CD4-positive, alpha-beta T cell treated with Interleukin-17A for 1 hour (primary cell): ENCODE data around the gene NHSL1.

Experiments used
- DNase-seq: peaks from one replicate; pipeline ENCODE4 v3.0.0-alpha.2; 2020

The NHSL1 gene

DNA sequence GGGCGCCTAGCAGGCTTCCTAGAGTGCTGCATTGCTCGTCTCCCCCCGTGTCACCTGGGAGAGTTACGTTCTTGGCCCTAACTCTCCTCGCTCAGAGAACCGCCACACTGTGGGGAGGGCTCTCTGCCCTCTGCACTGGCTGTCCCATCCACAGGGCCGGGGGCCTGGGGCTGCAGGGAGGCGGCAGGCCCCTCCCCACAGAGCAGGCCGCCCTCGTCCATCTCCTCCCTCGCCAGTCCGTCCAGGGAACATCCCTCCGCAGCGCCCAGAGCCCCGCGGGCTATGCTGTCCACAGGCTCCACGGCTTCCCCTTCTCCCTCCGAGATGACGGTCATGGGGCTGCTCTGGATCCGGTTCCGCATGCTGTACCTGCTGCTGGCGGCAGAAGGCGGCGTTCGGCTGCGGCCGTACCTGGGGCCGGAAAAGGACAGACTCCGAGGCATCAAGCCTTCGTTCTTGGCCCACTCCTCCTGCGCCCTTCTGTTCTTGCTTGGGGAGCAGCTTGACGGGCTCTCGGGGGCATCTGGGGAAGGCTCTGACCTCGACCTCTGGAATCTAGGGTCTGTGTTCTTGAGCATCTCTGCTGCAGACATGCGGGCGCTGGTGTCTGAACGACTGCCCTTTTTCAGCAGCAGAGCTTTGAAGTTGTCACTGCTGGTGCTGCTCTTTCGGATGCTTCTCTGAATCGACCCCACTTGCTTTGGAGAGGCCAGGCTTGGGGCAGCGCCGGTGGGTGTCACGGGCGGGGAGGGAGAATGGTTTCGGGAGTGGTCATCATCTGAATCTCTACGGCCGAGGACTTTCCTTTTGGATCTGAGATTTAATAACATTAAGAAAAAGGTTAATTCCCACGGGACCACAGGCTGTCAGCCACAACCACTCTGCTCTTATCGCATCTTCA is 75.0 kb downstream of the NHSL1 start:
- no peak for DNase-seq

DNA sequence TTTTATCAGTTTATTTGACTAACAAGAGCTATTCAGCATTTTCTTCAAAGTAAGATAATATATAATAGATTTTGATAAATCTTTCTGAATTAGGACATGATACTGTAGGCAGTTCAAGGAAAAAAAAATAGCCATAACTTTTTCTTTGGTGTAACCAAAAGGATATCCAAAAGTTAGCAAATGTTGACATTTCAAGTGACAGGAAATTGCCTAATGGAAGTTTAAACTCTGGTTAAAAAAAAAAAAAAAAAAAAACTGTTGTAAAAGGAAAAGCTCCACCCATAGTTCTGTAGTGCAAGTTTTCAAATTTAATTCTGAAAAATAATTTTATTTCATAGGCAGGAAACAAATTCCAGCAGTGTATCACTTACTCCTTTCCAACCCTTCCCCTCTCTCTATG is 76.4 kb downstream of the NHSL1 start:
- no peak for DNase-seq

- DNase-seq: no peak
Measured at GRCh38 chr6:138421608-138422007, 77.7 kb downstream of the NHSL1 start.

DNA sequence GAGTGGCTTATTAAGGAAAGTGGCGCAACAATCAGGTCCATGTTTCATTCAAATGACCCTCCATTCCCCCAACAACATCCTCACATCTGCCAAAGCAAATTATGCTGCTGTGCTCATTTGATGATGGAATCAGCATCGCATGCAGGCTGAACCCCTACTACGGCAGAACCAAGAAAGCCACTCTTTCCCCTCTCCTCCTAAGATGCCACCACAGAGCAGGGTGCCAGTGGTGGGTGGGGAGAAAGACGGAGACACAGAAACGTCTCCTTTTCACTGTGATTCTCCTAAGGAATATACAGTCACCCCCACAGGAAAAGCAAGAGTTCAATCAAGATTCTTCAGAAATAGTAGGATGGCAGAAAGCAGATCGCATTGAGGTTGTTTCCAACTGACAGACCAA is 78.2 kb downstream of the NHSL1 start:
- DNase-seq: no peak

DNA sequence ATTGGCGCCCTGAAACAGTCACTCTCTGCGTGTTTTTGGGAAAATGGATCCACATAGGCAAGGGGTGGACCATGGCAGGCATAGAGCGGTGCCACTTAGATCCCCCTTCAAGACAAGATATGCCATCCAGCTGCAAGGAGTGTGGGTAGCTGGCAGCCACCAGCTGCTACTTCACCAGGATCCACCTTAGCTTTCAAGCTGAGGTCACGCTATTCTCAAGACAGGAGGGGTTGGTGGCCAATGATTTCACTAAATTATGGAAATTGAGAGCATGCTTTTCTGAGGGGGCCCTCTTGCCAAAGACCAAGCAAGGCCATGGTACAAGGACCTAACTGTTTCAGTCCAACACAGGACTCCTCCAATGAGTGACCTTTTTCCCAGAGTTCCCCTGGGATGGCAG is 78.9 kb downstream of the NHSL1 start:
- no peak for DNase-seq

DNA sequence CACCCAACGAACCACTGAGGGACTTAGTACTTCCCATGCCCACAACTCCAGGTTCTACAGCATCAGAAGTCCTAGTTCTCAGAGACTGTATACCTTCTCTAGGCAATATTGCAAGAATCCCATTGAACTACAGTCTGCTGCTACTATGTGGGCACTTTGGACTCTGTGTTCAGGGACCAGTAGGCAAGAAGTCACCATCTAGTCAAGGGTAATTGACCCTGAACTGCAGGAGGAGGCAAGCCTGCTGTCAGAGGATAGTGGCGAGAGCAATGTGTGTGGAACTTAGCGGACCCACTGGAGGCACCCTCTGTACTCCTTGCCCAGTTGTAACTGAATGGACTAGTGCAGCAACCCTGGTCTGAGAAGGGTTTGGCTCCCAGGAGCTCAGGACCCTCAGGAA is 79.5 kb downstream of the NHSL1 start:
- no peak for DNase-seq

GRCh38 chr6:138418118-138418742 is 81.1 kb downstream of the NHSL1 start:
- no peak for DNase-seq

- no peak for DNase-seq
Measured at GRCh38 chr6:138417493-138418117, 81.7 kb downstream of the NHSL1 start.

DNA sequence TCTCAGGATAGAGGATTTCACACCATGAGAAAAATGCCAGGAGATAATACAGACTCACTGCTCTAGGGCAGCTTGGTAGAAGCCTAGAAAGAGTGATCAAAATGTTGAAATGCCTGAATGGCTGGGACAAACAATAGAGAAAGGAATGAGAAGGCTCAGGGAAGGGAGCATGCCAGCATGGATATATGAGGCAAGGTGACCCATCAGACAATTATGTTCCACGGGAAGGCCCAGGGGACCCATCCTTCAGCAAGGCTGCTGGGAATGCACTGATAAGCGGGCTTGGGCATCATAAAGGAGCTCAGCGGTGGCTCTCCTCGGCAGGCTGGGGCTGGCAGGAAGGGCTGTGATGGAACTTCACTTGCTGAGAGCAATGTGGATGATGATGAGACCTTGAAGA is 83.1 kb downstream of the NHSL1 start:
- no peak for DNase-seq

DNA sequence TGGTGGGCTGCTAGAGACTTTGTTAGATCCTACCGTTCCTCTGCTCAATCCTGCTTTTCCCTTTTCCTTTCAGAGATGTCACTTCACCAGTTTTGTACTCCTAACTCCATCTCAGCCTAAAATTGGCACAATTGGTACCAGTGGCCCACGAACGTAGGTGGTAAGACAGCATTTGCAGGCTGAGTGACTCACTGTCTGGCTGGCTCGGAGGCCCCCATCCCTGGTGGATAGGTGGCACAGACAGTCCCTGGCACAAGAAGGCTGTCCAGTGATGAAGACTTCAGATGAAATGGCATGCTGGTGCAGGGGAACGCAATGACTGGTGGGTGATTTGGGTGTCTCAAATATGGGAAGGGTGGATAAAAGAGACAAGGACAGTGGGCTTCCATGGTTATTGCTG is 84.2 kb downstream of the NHSL1 start:
- DNase-seq: no peak

GRCh38 chr6:138410972-138411880 is 88.1 kb downstream of the NHSL1 start:
- DNase-seq: no peak

DNA sequence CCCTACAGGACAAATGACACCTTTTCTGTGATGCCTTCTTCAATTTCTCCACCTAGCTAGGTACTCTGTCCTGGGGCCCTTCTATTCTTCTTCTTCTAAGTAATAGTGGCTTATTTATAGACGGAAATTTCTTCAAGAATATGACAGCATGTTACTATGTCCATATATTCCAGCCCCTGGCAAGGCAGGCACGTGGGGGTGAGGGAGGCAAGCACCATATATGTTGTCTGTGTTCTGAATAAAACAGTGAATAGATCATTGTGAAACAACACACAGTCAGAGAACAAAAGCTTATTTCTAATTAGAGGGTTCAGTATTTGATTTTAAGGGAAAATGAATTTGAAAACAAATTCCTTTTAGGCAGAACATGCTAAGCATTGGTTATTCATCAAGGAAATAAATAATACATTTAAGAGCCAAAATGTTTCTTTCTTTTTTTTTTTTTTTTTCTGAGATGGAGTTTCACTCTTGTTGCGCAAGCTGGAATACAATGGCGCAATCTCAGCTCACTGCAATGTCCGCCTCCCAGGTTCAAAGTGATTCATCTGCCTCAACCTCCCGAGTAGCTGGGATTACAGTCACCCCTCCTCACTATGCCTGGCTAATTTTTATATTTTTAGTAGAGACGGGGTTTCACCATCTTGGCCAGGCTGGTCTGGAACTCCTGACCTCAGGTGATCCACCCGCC is 89.1 kb downstream of the NHSL1 start:
- no peak for DNase-seq

DNA sequence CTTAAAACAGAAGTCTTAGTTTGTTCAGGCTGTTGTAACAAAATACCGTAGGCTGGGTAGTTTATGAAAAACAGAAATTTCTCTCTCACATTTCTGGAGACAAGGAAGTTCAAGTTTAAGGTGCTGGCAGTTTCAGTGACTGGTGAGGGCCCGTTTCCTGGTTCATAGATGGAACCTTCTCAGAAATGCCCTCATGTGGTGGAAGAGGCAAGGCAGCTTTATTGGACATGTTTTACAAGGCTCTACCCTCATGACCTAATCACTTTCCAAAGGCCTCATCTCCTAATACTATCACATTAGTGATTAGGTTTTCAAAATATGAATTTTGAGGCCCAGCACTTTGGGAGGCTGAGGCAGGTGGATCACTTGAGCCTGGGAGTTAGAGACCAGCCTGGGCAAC is 92.9 kb downstream of the NHSL1 start:
- DNase-seq: no peak

DNA sequence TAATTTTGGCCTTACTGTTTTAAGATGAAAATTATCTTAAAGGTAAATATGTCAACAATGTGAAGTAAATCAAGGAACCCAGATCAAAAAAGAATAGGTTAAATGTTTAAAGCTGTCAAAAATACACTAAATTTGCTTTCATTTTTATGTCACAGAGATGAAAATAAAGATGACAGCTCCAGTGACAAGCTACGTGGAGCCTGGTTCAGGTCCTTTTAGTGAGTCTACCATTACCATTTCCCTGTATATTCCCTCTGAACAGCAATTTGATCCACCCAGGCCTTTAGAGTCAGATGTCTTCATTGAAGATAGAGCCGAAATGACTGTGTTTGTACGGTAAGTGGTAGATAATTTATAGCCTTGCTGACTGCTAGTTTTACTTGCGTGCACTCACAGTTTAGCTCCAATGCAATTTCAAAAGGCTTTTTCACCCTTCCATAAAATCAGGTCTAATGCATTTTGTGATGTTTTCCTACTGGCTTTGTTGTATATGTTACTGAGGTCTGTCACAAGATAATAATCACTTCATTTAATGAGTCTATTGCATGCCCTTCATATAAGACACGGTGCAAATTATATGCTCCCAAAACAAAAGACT is 93.4 kb downstream of the NHSL1 start:
- no peak for DNase-seq

DNA sequence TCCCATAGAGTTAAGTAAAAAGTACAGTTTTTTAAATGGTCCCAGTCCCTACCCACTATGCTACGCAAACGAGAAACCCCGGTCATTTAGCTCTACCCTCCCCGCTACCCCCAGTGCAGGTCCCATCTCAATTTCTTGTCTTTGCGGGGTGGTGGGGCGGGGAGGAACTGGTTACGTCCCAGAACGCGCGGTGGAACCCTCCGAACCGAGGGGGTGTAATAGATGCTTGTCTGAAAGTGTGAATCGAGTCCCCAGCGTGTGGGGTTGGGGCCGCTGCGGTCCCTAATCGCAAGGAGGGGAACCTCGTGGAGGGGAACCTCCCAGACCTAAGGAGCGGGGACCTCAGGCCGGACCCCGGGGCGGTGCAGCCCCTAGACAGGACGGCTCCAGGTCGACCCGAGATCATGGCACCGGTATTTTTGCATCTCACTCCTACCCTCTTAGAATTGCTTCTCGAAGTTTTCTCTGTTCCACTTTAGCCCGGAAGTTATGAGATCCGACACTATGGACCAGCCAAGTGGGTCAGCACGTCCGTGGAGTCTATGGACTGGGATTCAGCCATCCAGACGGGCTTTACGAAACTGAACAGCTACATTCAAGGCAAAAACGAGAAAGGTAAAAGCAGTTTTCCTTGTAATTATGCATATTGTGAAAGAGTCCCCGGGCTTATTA is 94.5 kb downstream of the NHSL1 start:
- DNase-seq: no peak

- peak; percentile 94 for DNase-seq
Measured at GRCh38 chr6:138403801-138404665, 95.3 kb downstream of the NHSL1 start, which contains the start of gene HEBP2. HEBP2 (plus strand) TSS chr6:138404223; CDS start chr6:138404496, 273 bp downstream.

- peak; percentile 37 for DNase-seq
Measured at GRCh38 chr6:138403324-138403800, 95.9 kb downstream of the NHSL1 start.

GRCh38 chr6:138402838-138403187 is 96.5 kb downstream of the NHSL1 start:
- DNase-seq: no peak

GRCh38 chr6:138401960-138402837 is 97.1 kb downstream of the NHSL1 start:
- DNase-seq: no peak
